A549 (cell line): ENCODE data around the gene MRPS31. TPM values are rescaled to one million over a fixed set of nuclear protein-coding genes. Genes with fewer than 3 reads are reported as not detected.
"Not testable (repeated sequence)": the region's sequence is repeated elsewhere in the genome, so short reads cannot be mapped to it uniquely, and the experiment has no call there.

Experiments used
- ATAC-seq, 2 experiments: fragments of 200-7000 bp in 1 of 2; fragments of >200 bp in 1 of 2; cut with Nextera tagmentation in 1 of 2; cut with Tn5 transposase in 1 of 2; 3 replicates each; pipeline versions ENCODE4 v1.8.0 to v1.9.1; 2018 to 2020; ENCODE audit warnings: mild to moderate bottlenecking in 1 of 2, moderate library complexity in 1 of 2
- CTCF ChIA-PET: fragments of 300-600 bp; sonication (Branson Sonifier 250); formaldehyde crosslinking; extraction: SDS; loops from one replicate; lab custom pipeline; 2021; ENCODE audit warnings: antibody characterized with exemption, inconsistent platforms; lab: Yijun Ruan, JAX
- POLR2A ChIA-PET: fragments of 350-600 bp; formaldehyde crosslinking; extraction: SDS; loops from one replicate; lab custom pipeline; 2021; ENCODE audit warnings: antibody characterized with exemption, inconsistent platforms; lab: Yijun Ruan, JAX
- DNase-seq, 2 experiments: peaks; one replicate each; pipeline versions ENCODE4 v3.0.0 to v3.0.0-alpha.2; 2011 to 2016; ENCODE audit warnings: low read depth in 1 of 2, low spot score in 1 of 2
- FAIRE-seq: peaks from 2 replicates; lab custom pipeline; 2011; peaks lifted over from hg19 to GRCh38; lab: Jason Lieb, UNC
- H3K27ac ChIP-seq, 2 experiments: fragments of >200 bp; sonication (Bioruptor Twin); formaldehyde crosslinking; 3 replicates each; pipeline ENCODE4 v1.5.1; 2016 to 2017
- H3K4me1 ChIP-seq: fragments of >200 bp; sonication (Bioruptor Twin); formaldehyde crosslinking; 3 replicates; pipeline ENCODE4 v1.6.1; 2016
- H3K4me2 ChIP-seq: fragments of >200 bp; sonication (Bioruptor Twin); formaldehyde crosslinking; 3 replicates; pipeline ENCODE4 v1.6.1; 2016
- H3K4me3 ChIP-seq: fragments of >200 bp; sonication (Bioruptor Twin); formaldehyde crosslinking; 3 replicates; pipeline ENCODE4 v1.5.1; 2016
- H3K9me3 ChIP-seq: fragments of >200 bp; sonication (Bioruptor Twin); formaldehyde crosslinking; 3 replicates; pipeline ENCODE4 v1.6.1; 2016
- CBX8 ChIP-seq: fragments of 200-600 bp; sonication (generic); IDR thresholded peaks from 2 replicates; pipeline ENCODE4 v1.6.1; 2016
- CEBPB ChIP-seq, 2 experiments: fragments of >200 bp in 1 of 2; sonication (Bioruptor Twin) in 1 of 2; formaldehyde crosslinking in 1 of 2; IDR thresholded peaks; 2 replicates each; pipeline ENCODE4 v1.6.1; 2012 to 2016
- CHD2 ChIP-seq: fragments of 150-350 bp; IDR thresholded peaks from 2 replicates; pipeline ENCODE4 v1.6.1; 2014; ENCODE audit warnings: low read length; ENCODE audit not compliant: partially characterized antibody
- EHMT2 ChIP-seq: fragments of 200-600 bp; sonication (generic); IDR thresholded peaks from 2 replicates; pipeline ENCODE4 v1.6.1; 2016; ENCODE audit warnings: antibody characterized with exemption, low read depth, mild to moderate bottlenecking, moderate library complexity
- EP300 ChIP-seq, 2 experiments: fragments of >200 bp; sonication (Bioruptor Twin); formaldehyde crosslinking; IDR thresholded peaks; 2 replicates in 1 of 2; 3 replicates in 1 of 2; pipeline ENCODE4 v1.6.1; 2016 to 2017
- FOSB ChIP-seq: fragments of 250-450 bp; sonication (Bioruptor Pico); IDR thresholded peaks from 2 replicates; pipeline ENCODE4 v1.5.0; 2020; ENCODE audit warnings: mild to moderate bottlenecking, moderate library complexity
- FOSL2 ChIP-seq, 2 experiments: fragments of 450-650 bp in 1 of 2; fragments of >200 bp in 1 of 2; sonication (Bioruptor Twin) in 1 of 2; formaldehyde crosslinking; IDR thresholded peaks; 2 replicates each; pipeline versions ENCODE4 v1.5.0 to v1.6.1; 2016 to 2020; ENCODE audit warnings: mild to moderate bottlenecking in 1 of 2, moderate library complexity in 1 of 2
- HDAC2 ChIP-seq: fragments of 200-600 bp; sonication (generic); IDR thresholded peaks from 2 replicates; pipeline ENCODE4 v1.6.1; 2016
- HEYL ChIP-seq: fragments of 250-450 bp; sonication (Bioruptor Pico); IDR thresholded peaks from 2 replicates; pipeline ENCODE4 v1.8.0; 2021; ENCODE audit warnings: mild to moderate bottlenecking, moderate library complexity
- HOXB5 ChIP-seq: fragments of 250-450 bp; sonication (Bioruptor Pico); IDR thresholded peaks from 2 replicates; pipeline ENCODE4 v1.5.0; 2020; ENCODE audit warnings: mild to moderate bottlenecking, moderate library complexity
- JUNB ChIP-seq: fragments of >200 bp; sonication (Bioruptor Twin); formaldehyde crosslinking; IDR thresholded peaks from 2 replicates; pipeline ENCODE4 v1.6.1; 2016
- KDM5A ChIP-seq: fragments of 200-600 bp; sonication (generic); IDR thresholded peaks from 2 replicates; pipeline ENCODE4 v1.6.1; 2016; ENCODE audit warnings: antibody characterized with exemption, mild to moderate bottlenecking
- MAFK ChIP-seq: fragments of 450-650 bp; IDR thresholded peaks from 2 replicates; pipeline ENCODE4 v1.6.1; 2014; ENCODE audit not compliant: partially characterized antibody
- MAZ ChIP-seq: fragments of 150-350 bp; IDR thresholded peaks from 2 replicates; pipeline ENCODE4 v1.6.1; 2014; ENCODE audit warnings: antibody characterized with exemption, low read depth, low read length, borderline replicate concordance
- NFE2L2 ChIP-seq: fragments of 150-350 bp; conservative IDR thresholded peaks from 2 replicates; pipeline ENCODE4 v1.6.1; 2014; ENCODE audit warnings: low read length
- PHF8 ChIP-seq: fragments of 200-600 bp; sonication (generic); IDR thresholded peaks from 2 replicates; pipeline ENCODE4 v1.6.1; 2016; ENCODE audit warnings: low read depth, mild to moderate bottlenecking, antibody characterized with exemption, moderate library complexity, borderline replicate concordance
- RFX5 ChIP-seq: fragments of 450-650 bp; IDR thresholded peaks from 2 replicates; pipeline ENCODE4 v1.7.1; 2014; ENCODE audit warnings: antibody characterized with exemption, mild to moderate bottlenecking, moderate library complexity
- SREBF2 ChIP-seq: fragments of 450-650 bp; IDR thresholded peaks from 2 replicates; pipeline ENCODE4 v1.6.1; 2014; ENCODE audit warnings: mild to moderate bottlenecking, moderate library complexity
- USF2 ChIP-seq: fragments of 450-650 bp; IDR thresholded peaks from 2 replicates; pipeline ENCODE4 v1.6.1; 2014; ENCODE audit warnings: antibody characterized with exemption
- ZC3H11A ChIP-seq: fragments of 450-650 bp; IDR thresholded peaks from 2 replicates; pipeline ENCODE4 v1.6.1; 2014; ENCODE audit warnings: antibody characterized with exemption, mild to moderate bottlenecking
- WGBS: methylation state at CpG from one replicate; pipeline ENCODE4 v1.1.6; 2017; ENCODE audit errors: missing lambda C conversion rate; 5-methylcytosine and 5-hydroxymethylcytosine counted together
- polyA plus RNA-seq, 4 experiments: library from polyadenylated mRNA; depleted of rRNA in 3 of 4; stranded (reverse); fragments of >200 nt; fragmentation: RNase III in 1 of 4; extraction: RNeasy Plus Mini Kit Qiagen cat#74134 plus additional on column Dnase treatment in 1 of 4; gene quantifications; 2 replicates in 3 of 4; 3 replicates in 1 of 4; pipeline ENCODE4 v1.2.3, GENCODE V29; 2011 to 2017

MRPS31 gene
- polyA plus RNA-seq, 2 of the 4 experiments (the other 2 are of a cell fraction): 14.2 to 30.3 TPM

GRCh38 chr13:40756042-40756441, 14.9 kb downstream of the MRPS31 start (continued):
- TF ChIP-seq CBX8: no peak
- TF ChIP-seq USF2: no peak
- TF ChIP-seq MAFK: no peak
- no peak for TF ChIP-seq CEBPB (IDR thresholded peaks at IDR 0.05)
- no peak for TF ChIP-seq ZC3H11A
- TF ChIP-seq FOSB (CRISPR knock-in tag): no peak
- TF ChIP-seq FOSL2 (IDR thresholded peaks at IDR 0.05): no peak
- no peak for TF ChIP-seq FOSL2 (CRISPR knock-in tag; IDR thresholded peaks at IDR 0.05)
- no peak for TF ChIP-seq HDAC2
- TF ChIP-seq, all 56 proteins: peak for 0

GRCh38 chr13:40755082-40755700, 15.8 kb downstream of the MRPS31 start:
- ATAC-seq: no peak
- no peak for DNase-seq

DNA sequence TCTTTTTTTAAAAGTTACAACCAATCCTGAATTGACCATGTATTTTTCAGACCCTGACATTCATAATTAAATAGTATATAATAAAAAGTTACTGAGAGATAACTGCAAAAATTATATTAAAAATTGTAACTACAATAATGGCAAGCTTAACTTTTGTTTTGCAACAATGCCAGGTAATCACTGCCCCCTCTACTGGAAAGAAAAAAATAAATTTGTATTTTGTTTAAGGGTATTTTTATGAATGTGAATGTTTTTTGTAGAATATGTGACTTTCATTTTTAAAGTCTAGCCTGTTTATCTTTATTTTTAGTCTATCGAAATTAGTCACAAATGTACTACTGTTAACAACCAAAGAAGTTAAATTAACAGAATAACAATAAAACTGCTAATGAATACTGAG, 21.7 kb downstream of the MRPS31 start:
- DNase-seq: no peak
- FAIRE-seq: no peak
- H3K4me2 ChIP-seq: no peak overlapping the region
- no peak for ATAC-seq
- no peaks in the 10 kb centered on the region for H3K4me1 ChIP-seq
- no peak overlapping the region for H3K4me3 ChIP-seq
- WGBS: 57% methylated on average over 1 of the region's 1 CpG
- ChIA-PET POLR2A (no interaction called here), CTCF (interaction anchor here (1.0 kb wide), 1 partner anchor 680 kb away, joined by 3 read pairs; no protein-coding TSS in a partner anchor)
- no peak for TF ChIP-seq KDM5A
- no peak for TF ChIP-seq CHD2
- H3K9me3 ChIP-seq: no peaks in the 10 kb centered on the region
- H3K27ac ChIP-seq: no peak overlapping the region

More at GRCh38 chr13:40755082-40755700, 15.8 kb downstream of the MRPS31 start:
- TF ChIP-seq FOSB (CRISPR knock-in tag) (no peak), USF2 (no peak)
- no peak for FAIRE-seq
- no peak overlapping the region for H3K27ac ChIP-seq
- no peak overlapping the region for H3K4me2 ChIP-seq
- H3K9me3 ChIP-seq: no peaks in the 10 kb centered on the region
- ChIA-PET POLR2A (no interaction called here), CTCF (no interaction called here)
- no peaks in the 10 kb centered on the region for H3K4me1 ChIP-seq
- no peak overlapping the region for H3K4me3 ChIP-seq
- 85% methylated on average over 7 of the region's 7 CpGs for WGBS

DNA sequence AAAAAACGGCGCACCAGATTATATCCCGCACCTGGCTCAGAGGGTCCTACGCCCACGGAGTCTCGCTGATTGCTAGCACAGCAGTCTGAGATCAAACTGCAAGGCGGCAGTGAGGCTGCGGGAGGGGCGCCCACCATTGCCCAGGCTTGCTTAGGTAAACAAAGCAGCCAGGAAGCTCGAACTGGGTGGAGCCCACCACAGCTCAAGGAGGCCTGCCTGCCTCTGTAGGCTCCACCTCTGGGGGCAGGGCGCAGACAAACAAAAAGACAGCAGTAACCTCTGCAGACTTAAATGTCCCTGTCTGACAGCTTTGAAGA, 35.8 kb downstream of the MRPS31 start:
- H3K27ac ChIP-seq: not testable (repeated sequence)

GRCh38 chr13:40734536-40735231, 36.3 kb downstream of the MRPS31 start:
- H3K4me2 ChIP-seq, H3K4me1 ChIP-seq, ATAC-seq, H3K4me3 ChIP-seq, DNase-seq, FAIRE-seq, H3K27ac ChIP-seq, H3K9me3 ChIP-seq, POLR2A ChIA-PET: not testable (repeated sequence)
- CTCF ChIA-PET: interaction anchor here (0.6 kb wide), 1 partner anchor 19 kb away, joined by 3 read pairs; no protein-coding TSS in a partner anchor
- 91% methylated on average over 20 of the region's 24 CpGs for WGBS

More for the DNA sequence above, 35.8 kb downstream of the MRPS31 start:
- H3K9me3 ChIP-seq, CTCF ChIA-PET, H3K4me3 ChIP-seq, H3K4me2 ChIP-seq, DNase-seq, POLR2A ChIA-PET, ATAC-seq, H3K4me1 ChIP-seq, FAIRE-seq: not testable (repeated sequence)
- WGBS: 89% methylated on average over 4 of the region's 11 CpGs

- Histone ChIP-seq H3K4me2 (no peak overlapping the region), H3K27ac (no peak overlapping the region), H3K4me3 (no peak overlapping the region), H3K9me3 (no peaks in the 10 kb centered on the region), H3K4me1 (no peaks in the 10 kb centered on the region)
- WGBS: 81% methylated on average over 1 of the region's 1 CpG
- DNase-seq (no peak), ATAC-seq (no peak), FAIRE-seq (no peak)
- ChIA-PET POLR2A (no interaction called here), CTCF (no interaction called here)
- TF ChIP-seq KDM5A (no peak), MAZ (no peak), JUNB (no peak), EP300 (IDR thresholded peaks at IDR 0.05) (no peak), EHMT2 (no peak), RFX5 (no peak), NFE2L2 (no peak), SREBF2 (no peak), HOXB5 (CRISPR knock-in tag) (no peak), PHF8 (no peak), CBX8 (no peak), HEYL (CRISPR knock-in tag) (no peak)
Measured at GRCh38 chr13:40732658-40733057, 38.3 kb downstream of the MRPS31 start.
